ENCODE data around the gene TMEM250. TPM values are rescaled to one million over a fixed set of nuclear protein-coding genes. Genes with fewer than 3 reads are reported as not detected.

TMEM250 gene
- total RNA-seq (2011; cell fraction: chromatin; rRNA removed; ENCODE audit: low replicate concordance) = 9.3 and 37.6 TPM in 2 replicates
- total RNA-seq (2011; cell fraction: nucleolus; rRNA removed) = 42.5 and 42.8 TPM in 2 replicates
- total RNA-seq (2011; cell fraction: nucleoplasm; rRNA removed) = 19.5 and 20.3 TPM in 2 replicates
- total RNA-seq (2014; rRNA removed) (44.6 and 51.3 TPM in 2 replicates), total RNA-seq (2014; rRNA removed; fragmentation: Illumina TruSeq; extraction: Trizol) (6.2 and 6.7 TPM in 2 replicates), total RNA-seq (2015; rRNA removed; fragmentation: Illumina TruSeq; extraction: Trizol) (21.6 and 23.3 TPM in 2 replicates), total RNA-seq (2021) (40.6 and 43.1 TPM in 2 replicates), polyA plus RNA-seq (2011; rRNA removed) (11.5 and 12.2 TPM in 2 replicates), polyA plus RNA-seq (2014; fragmentation: Illumina TruSeq; extraction: Trizol) (9.8 and 16.8 TPM in 2 replicates), polyA plus RNA-seq (2014; fragmentation: Nextera tagmentation; extraction: Ambion mirVana) (under 1 TPM; 0.32 to 0.64 TPM), polyA plus RNA-seq (2014; rRNA removed) (25.1 and 28.0 TPM in 2 replicates), polyA minus RNA-seq (2011; rRNA and poly(A)+ RNA removed) (4.9 and 9.2 TPM in 2 replicates), Bru-seq, nascent RNA (percentile 72 among the genes with signal in this experiment), BruChase-seq, experiment 1, labeled RNA remaining after a 2-hour chase (percentile 63 among the genes with signal in this experiment), BruChase-seq, experiment 2, labeled RNA remaining after a 6-hour chase (percentile 65 among the genes with signal in this experiment)
- polyA plus RNA-seq (2011; cell fraction: cytosol; rRNA removed) = 15.5 and 50.0 TPM in 2 replicates
- polyA plus RNA-seq (2011; cell fraction: nucleus; rRNA removed) = 27.4 and 47.1 TPM in 2 replicates
- 27.5 and 33.5 TPM in 2 replicates for polyA plus RNA-seq (2012)
- polyA minus RNA-seq (2011; cell fraction: cytosol; rRNA and poly(A)+ RNA removed) = 18.4 and 21.8 TPM in 2 replicates
- polyA minus RNA-seq (2011; cell fraction: nucleus; rRNA and poly(A)+ RNA removed) = 18.7 and 25.0 TPM in 2 replicates
- long read RNA-seq, experiment 1, transcript TMEM250-201 (2 exons, 2,823 nt) = major isoform, 139 of 442 reads
- long read RNA-seq, experiment 1, partial matches to known transcripts = 17 of 442 reads
- long read RNA-seq, experiment 1, other reads (novel, unspliced or antisense) = 283 of 442 reads
- long read RNA-seq, experiment 2, transcript TMEM250-201 (2 exons, 2,823 nt) = major isoform, 39 of 71 reads
- long read RNA-seq, experiment 2, transcript TMEM250-204 (3 exons, 1,981 nt) = minor isoform, 5 of 71 reads
- long read RNA-seq, experiment 2, partial matches to known transcripts = 1 of 71 reads
- long read RNA-seq, experiment 2, other reads (novel, unspliced or antisense) = 25 of 71 reads
- long read RNA-seq, experiment 3, partial matches to known transcripts = 0 of 1 reads
- long read RNA-seq, experiment 3, other reads (novel, unspliced or antisense) = 1 of 1 reads

- CTCF ChIA-PET (ENCODE audit: low intra/inter-chr PET ratio) = no interaction called here
- Histone ChIP-seq H3K27ac (ENCODE audit: extremely low read depth, low read depth, low read length) (peak within 1 kb of the TSS; percentile 95), H3K27me3 (ENCODE audit: control insufficient read depth in 2 of 2, insufficient read depth in 2 of 2, low read length in 2 of 2) (no peaks in the 10 kb centered on the region), H3K36me3 (ENCODE audit: control insufficient read depth, insufficient read depth, low read length) (peaks cover 20% of the 10 kb centered on the region; the same call in 1 of the 3 replicates), H3K4me3 (peak within 1 kb of the TSS; percentile 82), H3K9me1 (ENCODE audit: control insufficient read depth, insufficient read depth, low read length) (no peaks in the 10 kb centered on the region), H3K9ac (ENCODE audit: insufficient read depth in 1 of 2, low read depth in 2 of 2, low read length in 2 of 2) (peak within 1 kb of the TSS; percentile 79 to 94), H4K20me1 (replicated peaks; ENCODE audit: control insufficient read depth, insufficient read depth, low read length) (peaks cover 5% of the 10 kb centered on the region; the same call in 1 of the 2 replicates), H3K79me2 (ENCODE audit: control insufficient read depth, insufficient read depth, low read length) (peaks cover 31% of the 10 kb centered on the region), H3K4me1 (replicated peaks in 1 of 2; ENCODE audit: control insufficient read depth in 2 of 2, insufficient read depth in 2 of 2, low read length in 2 of 2) (peaks cover 18 to 76% of the 10 kb centered on the region in 2 experiments), H3K4me2 (ENCODE audit: insufficient read depth, low read length) (peak within 1 kb of the TSS; percentile 83), H3K9me3 (replicated peaks; ENCODE audit: control insufficient read depth, insufficient read depth, low read depth, low read length) (no peaks in the 10 kb centered on the region), H2AFZ (ENCODE audit: low read depth, low read length) (peak within 1 kb of the TSS; percentile 89)
- BruUV-seq (replicated peaks) = no TSS peak
- POLR2A ChIA-PET = interaction anchor here (0.6 to 1.3 kb wide), 5 partner anchors 12 to 305 kb away, joined by 3 to 4 read pairs (median 4); partner anchors contain the start of gene UBAC1
- FAIRE-seq (peak; percentile 99), DNase-seq (ENCODE audit: extremely low read depth in 1 of 4, low spot score in 3 of 4) (peak; percentile 91 to 98 (median 96)), ATAC-seq (peak; percentile 89)
- intact Hi-C loops (cut with micrococcal nuclease) = loop anchor here (2.0 kb wide), 1 partner anchor 30 kb away; no protein-coding TSS in a partner anchor
- in situ Hi-C loops (cut with MboI) = no loop called here
- WGBS (ENCODE audit: insufficient coverage, low coverage, missing lambda C conversion rate) = under 1% methylated on average over 74 of the region's 112 CpGs
- TF ChIP-seq POLR2G (IDR thresholded peaks at IDR 0.05; ENCODE audit: low read depth, low read length) = peak; percentile 83
- TF ChIP-seq HDAC1 (IDR thresholded peaks at IDR 0.05) = peak in 1 of 2 experiments; percentile 83; a peak in 2 of 4 replicates
- peak; percentile 85 for TF ChIP-seq MYC (IDR thresholded peaks at IDR 0.05; ENCODE audit: low read depth, low read length)
- TF ChIP-seq MYC (CRISPR knock-in tag; IDR thresholded peaks at IDR 0.05; ENCODE audit: borderline replicate concordance, low read depth) = no peak
- peak; percentile 38; the same call in 1 of the 2 replicates for TF ChIP-seq TEAD4 (IDR thresholded peaks at IDR 0.05; ENCODE audit: low read length)
- TF ChIP-seq TEAD4 (CRISPR knock-in tag; IDR thresholded peaks at IDR 0.05; ENCODE audit: borderline replicate concordance) = no peak
- peak; percentile 18 for TF ChIP-seq HMGN3 (IDR thresholded peaks at IDR 0.05; ENCODE audit: borderline replicate concordance, extremely low read depth, insufficient read length, low read depth, low read length)
- TF ChIP-seq C11orf30 (IDR thresholded peaks at IDR 0.05; ENCODE audit: low read depth) = peak; percentile 44; the same call in 1 of the 2 replicates
- peak; percentile 53; the same call in 1 of the 2 replicates for TF ChIP-seq HCFC1 (IDR thresholded peaks at IDR 0.05; ENCODE audit: low read depth, low read length)
- 0 out of 4 replicates have a peak, but pooled peaks of 1 of the 2 experiments have one; percentile 5 for TF ChIP-seq SIX5 (IDR thresholded peaks at IDR 0.05; ENCODE audit: borderline replicate concordance in 1 of 2, insufficient read depth in 1 of 2, low read depth in 1 of 2, low read length in 2 of 2)
- TF ChIP-seq ZNF146 (CRISPR knock-in tag; IDR thresholded peaks at IDR 0.05; ENCODE audit: unreplicated experiment) = no peak
- peak; percentile 97 for TF ChIP-seq EGR1 (conservative IDR thresholded peaks at IDR 0.05)
- no peak for TF ChIP-seq GTF2E2 (tag; IDR thresholded peaks at IDR 0.05)
- TF ChIP-seq, protein P1, sequence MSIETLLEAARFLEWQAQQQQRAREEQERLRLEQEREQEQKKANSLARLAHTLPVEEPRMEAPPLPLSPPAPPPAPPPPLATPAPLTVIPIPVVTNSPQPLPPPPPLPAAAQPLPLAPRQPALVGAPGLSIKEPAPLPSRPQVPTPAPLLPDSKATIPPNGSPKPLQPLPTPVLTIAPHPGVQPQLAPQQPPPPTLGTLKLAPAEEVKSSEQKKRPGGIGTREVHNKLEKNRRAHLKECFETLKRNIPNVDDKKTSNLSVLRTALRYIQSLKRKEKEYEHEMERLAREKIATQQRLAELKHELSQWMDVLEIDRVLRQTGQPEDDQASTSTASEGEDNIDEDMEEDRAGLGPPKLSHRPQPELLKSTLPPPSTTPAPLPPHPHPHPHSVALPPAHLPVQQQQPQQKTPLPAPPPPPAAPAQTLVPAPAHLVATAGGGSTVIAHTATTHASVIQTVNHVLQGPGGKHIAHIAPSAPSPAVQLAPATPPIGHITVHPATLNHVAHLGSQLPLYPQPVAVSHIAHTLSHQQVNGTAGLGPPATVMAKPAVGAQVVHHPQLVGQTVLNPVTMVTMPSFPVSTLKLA (conservative IDR thresholded peaks at IDR 0.05) = peak; percentile 76 to 93
Observed at GRCh38 chr9:136118320-136119060, at the start of gene TMEM250. TSS of gene TMEM250 (minus strand) at chr9:136118875. CDS start at chr9:136116900, 1,975 bp downstream.
